ENCODE measurements around the gene FUCA1. TPM values are rescaled to one million over a fixed set of nuclear protein-coding genes. Genes with fewer than 3 reads are reported as not detected.

FUCA1 gene
- total RNA-seq, 1 donor from 2014 or later, result 21.4 TPM

DNA sequence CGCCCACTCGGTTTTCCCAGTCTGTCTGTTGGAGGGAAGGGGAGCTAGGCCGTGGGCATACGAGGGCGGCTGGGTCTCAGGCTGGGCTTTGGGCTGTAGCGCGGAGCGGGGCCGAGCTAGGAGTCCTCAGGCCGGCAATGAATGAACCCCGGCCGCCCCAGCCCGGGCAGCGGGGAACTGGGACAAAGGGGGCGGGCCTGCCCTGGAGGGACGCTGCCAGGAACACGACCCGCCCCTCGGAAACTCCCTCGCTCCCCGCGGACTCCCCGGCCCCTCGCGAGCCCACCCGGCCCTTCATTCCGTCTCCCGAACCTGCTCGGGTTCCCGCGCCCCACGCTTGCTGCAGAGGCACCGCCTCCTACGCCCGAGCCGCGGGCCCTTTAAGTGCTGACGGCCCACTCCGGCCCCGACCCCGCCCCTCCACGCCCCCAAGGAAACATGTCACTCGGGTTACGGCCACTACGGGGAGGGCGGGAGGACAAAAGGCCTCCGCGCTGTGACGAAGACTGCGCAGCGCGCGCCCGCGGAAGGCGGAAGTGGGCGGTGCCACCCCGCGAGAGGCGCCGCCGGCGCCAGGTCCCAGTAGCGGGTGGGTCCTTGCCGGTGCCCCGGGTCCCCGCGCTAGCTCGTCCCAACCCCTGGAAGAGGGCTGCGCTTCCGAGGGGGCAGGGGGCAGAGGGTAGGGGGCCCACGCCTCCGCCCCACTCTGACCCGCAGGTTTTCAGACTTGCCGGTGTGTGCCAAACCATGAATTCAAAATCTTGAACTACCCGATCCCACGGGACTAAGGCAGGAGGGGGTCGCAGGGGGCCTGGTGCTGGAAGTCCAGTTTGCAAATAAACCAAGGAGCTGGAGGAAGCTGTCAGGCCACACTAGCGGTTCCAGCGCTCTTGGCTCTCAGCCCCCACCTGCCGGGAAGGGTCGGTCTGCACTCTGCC, 67.4 kb downstream of the FUCA1 start, which contains the start of gene GALE:
Gene GALE, minus strand, starts transcription at position 355 of the 938 bp plus-strand sequence. CDS start 1,747 bp downstream, outside the sequence.
- DNase-seq, result peak; percentile 98

DNA sequence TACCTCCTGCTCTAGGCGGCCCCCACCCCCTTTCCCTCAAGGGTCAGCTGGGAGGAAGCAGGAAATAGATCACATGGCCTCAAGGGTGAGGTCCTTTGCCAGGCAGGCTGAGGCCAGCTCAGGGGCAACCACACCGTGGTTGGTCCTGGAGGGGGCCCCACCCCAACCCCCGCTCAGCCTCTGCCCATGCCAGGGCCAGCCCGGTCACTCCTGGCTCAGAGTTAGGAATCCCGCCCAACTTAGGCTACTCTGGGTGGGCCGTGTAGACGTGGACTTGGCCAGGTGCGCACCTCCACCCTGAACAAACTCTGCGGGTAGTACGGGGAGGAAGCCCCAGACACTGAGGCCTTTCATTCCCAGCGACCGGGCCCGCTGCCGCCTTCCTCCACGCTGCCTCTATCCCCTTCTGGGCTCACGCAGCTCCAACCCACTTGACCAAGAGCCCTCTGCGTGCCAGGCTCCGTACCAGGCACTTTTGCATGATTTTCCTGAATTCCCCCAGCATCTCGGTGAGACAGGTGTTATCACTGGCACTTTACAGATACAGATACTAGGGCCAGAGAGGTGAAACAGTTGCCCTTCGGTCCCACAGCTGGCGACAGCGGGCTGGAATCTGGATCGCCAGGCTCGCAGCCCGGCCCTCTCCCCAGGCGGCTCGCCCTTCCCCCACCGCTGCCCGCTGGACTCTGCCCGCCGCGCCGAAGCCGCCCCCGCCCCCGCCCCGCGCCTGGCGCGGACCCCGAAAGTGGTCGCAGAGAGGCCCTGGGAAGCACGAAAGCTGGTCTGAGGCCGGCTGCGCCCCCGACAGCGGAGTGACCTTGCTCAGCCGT, 68.3 kb downstream of the FUCA1 start:
- peak; percentile 49 for DNase-seq

DNA sequence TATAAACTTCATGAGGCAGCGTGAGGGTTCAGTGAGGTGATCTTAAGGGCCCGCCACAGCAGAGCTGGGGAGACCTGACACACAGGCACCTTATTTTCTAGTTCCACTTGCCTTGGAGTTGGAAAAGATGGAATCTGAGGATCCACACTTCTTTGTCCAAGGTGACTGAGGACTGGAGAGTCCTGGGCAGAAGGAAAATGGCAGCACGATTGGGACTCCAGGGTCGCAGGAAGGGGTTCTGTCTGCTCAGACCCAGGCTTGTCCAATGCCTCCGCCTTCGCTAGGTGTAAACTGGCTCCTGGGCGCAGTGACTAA, 68.9 kb downstream of the FUCA1 start:
- DNase-seq, result no peak

DNA sequence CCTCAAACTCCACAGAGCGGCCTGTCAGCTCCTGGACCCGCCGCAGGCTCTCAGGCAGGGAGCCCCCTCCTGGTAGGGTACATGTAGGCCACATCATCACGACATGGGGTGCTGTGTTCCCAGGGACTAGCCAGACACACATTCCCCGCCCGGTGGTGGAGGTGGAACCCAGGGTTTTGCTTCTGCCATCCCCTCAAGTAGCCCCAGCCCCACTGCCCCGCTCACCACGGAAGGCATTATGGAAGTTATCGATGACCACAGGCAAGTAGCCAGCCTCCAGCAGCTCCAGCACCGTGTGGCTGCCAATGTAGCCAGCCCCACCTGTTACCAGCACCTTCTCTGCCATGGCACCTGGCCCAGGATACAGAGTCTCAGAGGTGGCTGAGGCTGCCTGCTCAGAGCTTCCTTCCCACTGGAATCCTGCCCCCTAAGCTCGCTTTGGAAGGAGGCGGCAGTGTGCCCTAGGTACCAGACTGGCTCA, 69.4 kb downstream of the FUCA1 start:
- no peak for DNase-seq

DNA sequence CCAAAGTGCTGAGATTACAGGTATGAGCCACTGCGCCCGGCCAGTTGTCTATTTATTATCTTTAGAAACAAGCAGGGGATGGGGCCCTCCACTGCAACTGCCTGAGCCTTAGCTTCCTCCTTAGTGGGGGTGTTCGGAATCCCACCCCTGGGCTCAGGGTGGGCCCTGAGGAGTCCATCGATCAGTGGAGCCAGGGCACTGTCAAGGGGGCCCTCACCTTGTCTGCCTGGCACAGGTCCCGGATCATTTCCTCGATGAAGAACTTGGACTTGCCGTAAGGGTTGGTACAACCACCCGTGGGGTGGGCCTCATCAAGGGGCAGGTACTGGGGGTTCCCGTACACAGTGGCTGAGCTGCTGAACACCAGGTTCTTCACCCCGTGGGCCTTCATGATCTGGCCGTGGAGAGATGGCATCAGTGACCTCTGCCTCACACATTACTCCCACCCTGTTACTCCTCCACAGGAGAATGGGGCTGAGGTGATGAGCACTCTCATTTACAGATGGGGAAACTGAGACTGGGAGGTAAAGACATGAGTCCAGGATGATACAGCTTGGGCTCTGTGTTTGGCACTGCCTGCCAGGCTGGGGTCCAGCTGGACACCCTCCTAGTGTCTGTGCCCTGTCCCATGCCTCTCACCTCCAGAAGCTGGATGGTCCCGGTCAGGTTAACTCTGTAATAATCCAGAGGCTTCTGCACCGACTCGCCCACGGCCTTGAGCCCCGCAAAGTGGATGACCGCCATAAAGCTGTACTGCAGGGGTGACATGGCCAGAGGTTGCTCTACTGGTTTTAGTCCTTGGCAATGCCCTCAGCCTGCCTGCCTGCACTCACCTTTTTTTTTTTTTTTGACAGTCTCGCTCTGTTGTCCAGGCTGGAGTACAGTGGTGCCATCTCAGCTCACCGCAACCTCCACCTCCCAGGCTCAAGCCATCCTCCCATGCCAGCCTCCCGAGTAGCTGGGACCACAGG, 70.3 kb downstream of the FUCA1 start:
- no peak for DNase-seq

DNA sequence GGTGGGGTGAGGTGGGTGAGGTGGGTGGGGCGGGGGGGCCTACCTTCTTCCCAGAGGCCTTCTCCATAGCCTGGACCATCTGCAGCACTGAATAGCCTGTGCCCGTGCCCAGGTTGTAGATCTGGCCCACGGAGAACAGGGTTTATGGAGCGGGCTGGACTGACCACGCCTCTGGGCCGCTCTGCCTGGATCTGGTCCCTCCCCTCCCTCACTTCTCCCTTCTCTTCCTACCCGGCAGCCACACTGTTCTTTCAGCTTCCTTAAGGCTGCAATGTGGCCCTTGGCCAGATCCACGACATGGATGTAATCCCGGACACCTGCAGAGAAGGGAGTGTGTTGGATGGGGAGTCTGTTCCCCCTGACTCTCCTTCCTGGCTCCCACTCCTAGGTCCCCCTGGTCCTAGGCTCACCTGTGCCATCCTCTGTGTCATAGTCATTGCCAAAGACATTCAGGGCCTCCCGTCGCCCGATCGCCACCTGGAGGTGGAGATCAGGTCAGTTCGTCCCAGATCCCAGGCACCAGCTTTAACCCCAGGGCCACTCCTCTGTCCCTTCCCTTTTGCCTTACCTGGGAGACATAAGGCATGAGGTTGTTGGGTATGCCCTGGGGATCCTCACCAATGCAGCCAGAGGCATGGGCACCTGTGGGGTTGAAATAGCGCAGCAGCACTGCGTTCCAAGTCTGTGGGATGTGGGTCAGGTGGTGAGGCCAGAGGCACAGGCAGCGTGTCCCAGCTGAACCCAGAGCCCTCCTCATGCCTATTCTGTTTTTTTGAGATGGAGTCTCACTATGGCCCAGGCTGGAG, 71.4 kb downstream of the FUCA1 start:
- no peak for DNase-seq

DNA sequence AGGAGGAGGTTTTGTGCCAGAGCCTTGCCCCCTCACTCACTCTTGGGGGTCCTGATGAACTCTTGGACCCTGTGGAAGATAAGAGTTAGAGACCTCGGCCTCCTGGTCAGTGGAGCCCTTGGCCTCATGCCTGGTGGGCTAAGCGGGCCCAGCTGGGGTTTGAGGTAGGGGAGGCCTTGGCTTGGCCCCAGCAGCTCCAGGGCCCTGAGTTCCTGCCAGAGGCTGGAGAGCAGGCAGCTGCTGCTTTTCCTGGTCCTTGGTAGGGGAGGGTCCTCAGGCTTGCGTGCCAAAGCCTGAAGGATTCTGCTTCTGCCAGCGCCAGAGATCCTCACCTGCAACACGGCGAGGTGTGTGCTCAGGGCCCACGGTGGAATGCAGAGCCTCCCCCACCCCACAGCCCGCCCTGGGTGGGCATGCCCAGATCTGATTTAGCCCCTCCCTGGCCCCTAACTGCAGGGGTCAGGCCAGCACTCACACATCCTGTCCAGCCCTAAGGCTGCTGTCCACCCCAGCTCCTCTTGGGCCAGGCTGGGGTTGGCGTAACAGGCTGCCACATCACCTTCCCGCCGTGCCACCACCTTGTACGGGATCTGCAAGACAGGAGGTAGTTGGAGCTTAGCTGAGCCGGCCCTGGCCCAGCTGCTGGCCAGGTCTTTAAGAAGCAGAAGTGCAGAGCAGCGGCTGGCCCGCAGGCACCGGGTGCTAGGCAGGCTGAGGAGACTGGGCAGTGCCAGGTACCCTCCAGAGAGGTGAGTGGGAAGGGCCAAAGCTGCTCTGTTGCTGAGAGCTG, 72.2 kb downstream of the FUCA1 start:
- DNase-seq, result no peak

Other genes with a start within 250 kb of the FUCA1 start
- 1,184 TPM for gene RPL11, start 176.5 kb downstream of the FUCA1 start, total RNA-seq
- 21.4 TPM for gene ELOA, start 124.8 kb downstream of the FUCA1 start, total RNA-seq
- 43.8 TPM for gene PITHD1, start 89.9 kb downstream of the FUCA1 start, total RNA-seq
- gene LYPLA2, start 77.1 kb downstream of the FUCA1 start, total RNA-seq, result 17.1 TPM
- 30.6 TPM for gene GALE, start 67.5 kb downstream of the FUCA1 start, total RNA-seq
- 40.6 TPM for gene HMGCL, start 42.9 kb downstream of the FUCA1 start, total RNA-seq
- not detected for gene CNR2, start 45.1 kb upstream of the FUCA1 start, total RNA-seq
- gene PNRC2, start 91.5 kb upstream of the FUCA1 start, total RNA-seq, result 155 TPM
- 127 TPM for gene SRSF10, start 112.0 kb upstream of the FUCA1 start, total RNA-seq
- 440 TPM for gene MYOM3, start 243.8 kb upstream of the FUCA1 start, total RNA-seq

Data from tongue (tissue), 2 donors.